ENCODE data around the gene GFY.
"Not testable (repeated sequence)": the region's sequence is repeated elsewhere in the genome, so short reads cannot be mapped to it uniquely, and the experiment has no call there.

Gene GFY

DNA sequence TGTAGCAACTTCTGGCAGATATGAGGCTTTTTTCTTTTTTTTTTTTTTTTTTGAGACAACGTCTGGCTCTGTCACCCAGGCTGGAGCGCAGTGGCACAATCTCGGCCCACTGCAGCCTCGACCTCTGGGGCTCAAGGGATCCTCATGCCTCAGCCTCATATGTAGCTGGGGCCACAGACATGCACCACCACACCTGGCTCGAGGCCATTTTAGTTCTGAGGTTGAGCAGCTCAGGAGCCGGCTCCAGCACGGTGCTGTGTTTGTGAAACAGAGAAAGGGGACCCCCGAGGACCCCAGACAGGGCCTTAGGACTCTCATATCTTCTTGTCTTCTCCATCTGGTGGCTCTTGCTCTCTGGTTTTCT lies 45.4 kb downstream of the GFY start:
- no peak for DNase-seq

- no peak for DNase-seq
Observed at GRCh38 chr19:49472936-49473335, 47.7 kb downstream of the GFY start.

DNA sequence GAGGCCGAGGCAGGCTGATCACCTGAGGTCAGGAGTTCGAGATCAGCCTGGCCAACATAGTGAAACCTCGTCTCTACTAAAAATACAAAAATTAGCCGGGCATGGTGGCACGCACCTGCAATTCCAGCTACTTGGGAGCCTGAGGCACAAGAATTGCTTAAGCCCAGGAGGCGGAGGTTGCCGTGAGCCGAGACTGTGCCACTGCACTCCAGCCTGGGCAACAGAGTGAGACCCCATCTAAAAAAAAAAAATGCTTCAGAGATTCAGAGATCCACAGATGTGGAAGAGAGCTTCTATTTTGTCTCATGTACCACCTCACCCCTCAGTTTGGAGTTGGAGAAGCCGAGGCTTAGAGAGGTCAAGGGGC lies 48.3 kb downstream of the GFY start:
- not testable (repeated sequence) for DNase-seq

GRCh38 chr19:49473868-49474541 lies 48.8 kb downstream of the GFY start, which contains the start of gene FLT3LG:
Gene FLT3LG, plus strand, starts transcription at chr19:49474215. Its CDS starts 425 bp downstream, at chr19:49474640.
- peak; percentile 71 for DNase-seq

DNA sequence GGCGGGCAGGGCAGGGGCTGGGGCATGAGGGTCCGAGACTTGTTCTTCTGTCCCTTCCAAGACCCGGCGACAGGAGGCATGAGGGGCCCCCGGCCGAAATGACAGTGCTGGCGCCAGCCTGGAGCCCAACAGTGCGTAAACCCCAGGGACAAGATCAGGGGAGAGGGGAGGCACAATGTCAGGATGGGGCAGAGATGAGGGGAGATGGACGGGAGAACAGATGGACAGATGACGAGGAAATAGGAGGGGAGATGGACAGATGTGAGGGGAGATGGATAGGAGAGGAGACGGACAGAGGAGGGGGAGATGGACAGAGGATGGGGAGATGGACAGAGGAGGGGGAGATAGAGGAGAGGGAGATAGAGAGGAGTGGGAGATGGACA lies 49.3 kb downstream of the GFY start:
- no peak for DNase-seq

GRCh38 chr19:49475191-49475917 lies 50.2 kb downstream of the GFY start:
- no peak for DNase-seq

GRCh38 chr19:49475995-49476880 lies 51.0 kb downstream of the GFY start:
- DNase-seq = no peak
